ENCODE results near the gene FNTB. TPM values are rescaled to one million over a fixed set of nuclear protein-coding genes. Genes with fewer than 3 reads are reported as not detected.

Gene FNTB
- polyA plus RNA-seq = 6.7 and 14.2 TPM in 2 replicates
- 14.7 and 15.3 TPM in 2 replicates for polyA minus RNA-seq

DNA sequence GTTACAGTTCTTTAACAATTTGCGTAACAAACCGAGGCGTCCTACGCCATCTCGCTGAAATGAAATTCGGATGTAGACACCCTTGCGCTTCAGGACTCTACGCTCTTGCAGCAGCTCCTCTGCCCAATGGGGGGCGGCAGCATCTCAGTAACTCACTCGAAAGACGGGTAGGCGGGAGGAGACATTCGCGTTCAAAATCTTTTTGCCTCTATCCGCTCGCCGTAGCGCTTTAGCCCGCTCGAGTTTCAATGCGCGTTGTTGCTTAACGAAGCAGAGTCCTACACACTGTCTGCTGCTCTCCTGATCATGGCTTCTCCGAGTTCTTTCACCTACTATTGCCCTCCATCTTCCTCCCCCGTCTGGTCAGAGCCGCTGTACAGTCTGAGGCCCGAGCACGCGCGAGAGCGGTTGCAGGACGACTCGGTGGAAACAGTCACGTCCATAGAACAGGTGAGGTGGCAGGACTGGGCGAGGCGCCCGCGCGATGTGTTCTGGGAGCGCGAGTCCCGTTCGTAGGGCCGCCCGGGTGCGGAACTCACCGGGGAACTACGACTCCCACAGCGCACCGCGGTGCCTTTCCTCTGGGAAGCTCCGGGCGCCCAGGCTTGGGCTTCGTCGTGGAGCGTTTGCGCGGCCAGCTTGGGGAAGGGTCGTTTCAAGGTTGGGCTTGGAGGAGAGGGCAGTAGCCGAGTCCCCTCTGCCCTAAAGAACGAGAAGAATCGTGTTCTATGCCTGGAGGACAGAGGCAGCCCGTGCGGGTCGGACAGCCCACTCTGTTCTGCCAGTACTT, at the start of gene FNTB:
FNTB (plus strand) TSS at position 248 of the 790 bp plus-strand sequence; CDS start at position 307, 59 bp downstream.
- peak within 1 kb of the TSS; percentile 75 for H2AFZ ChIP-seq (ENCODE audit: low read depth, low read length)
- TF ChIP-seq EZH2 (IDR thresholded peaks at IDR 0.05; ENCODE audit: borderline replicate concordance, insufficient read depth, low read length, poor library complexity, severe bottlenecking) (no peak), EP300 (conservative IDR thresholded peaks at IDR 0.05; ENCODE audit: poor library complexity, severe bottlenecking) (peak; percentile 33), SMC3 (conservative IDR thresholded peaks at IDR 0.05; ENCODE audit: poor library complexity) (peak; percentile 75), POLR2AphosphoS5 (IDR thresholded peaks at IDR 0.05) (peak; percentile 68), REST (IDR thresholded peaks at IDR 0.05; ENCODE audit: borderline replicate concordance) (peak; percentile 83), MXI1 (conservative IDR thresholded peaks at IDR 0.05; ENCODE audit: poor library complexity, severe bottlenecking) (peak; percentile 98), RAD21 (conservative IDR thresholded peaks at IDR 0.05) (peak; percentile 76), TAF1 (IDR thresholded peaks at IDR 0.05; ENCODE audit: low read depth) (peak; percentile 55)
- TF ChIP-seq, protein P1, sequence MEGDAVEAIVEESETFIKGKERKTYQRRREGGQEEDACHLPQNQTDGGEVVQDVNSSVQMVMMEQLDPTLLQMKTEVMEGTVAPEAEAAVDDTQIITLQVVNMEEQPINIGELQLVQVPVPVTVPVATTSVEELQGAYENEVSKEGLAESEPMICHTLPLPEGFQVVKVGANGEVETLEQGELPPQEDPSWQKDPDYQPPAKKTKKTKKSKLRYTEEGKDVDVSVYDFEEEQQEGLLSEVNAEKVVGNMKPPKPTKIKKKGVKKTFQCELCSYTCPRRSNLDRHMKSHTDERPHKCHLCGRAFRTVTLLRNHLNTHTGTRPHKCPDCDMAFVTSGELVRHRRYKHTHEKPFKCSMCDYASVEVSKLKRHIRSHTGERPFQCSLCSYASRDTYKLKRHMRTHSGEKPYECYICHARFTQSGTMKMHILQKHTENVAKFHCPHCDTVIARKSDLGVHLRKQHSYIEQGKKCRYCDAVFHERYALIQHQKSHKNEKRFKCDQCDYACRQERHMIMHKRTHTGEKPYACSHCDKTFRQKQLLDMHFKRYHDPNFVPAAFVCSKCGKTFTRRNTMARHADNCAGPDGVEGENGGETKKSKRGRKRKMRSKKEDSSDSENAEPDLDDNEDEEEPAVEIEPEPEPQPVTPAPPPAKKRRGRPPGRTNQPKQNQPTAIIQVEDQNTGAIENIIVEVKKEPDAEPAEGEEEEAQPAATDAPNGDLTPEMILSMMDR (IDR thresholded peaks at IDR 0.05; ENCODE audit: poor library complexity, severe bottlenecking) = peak; percentile 95
- H3K4me2 ChIP-seq (ENCODE audit: low read length) = peak within 1 kb of the TSS; percentile 95
- no peaks in the 10 kb centered on the region for H3K9me3 ChIP-seq (ENCODE audit: low read length)
- peak within 1 kb of the TSS; percentile 79 for H3K27ac ChIP-seq (ENCODE audit: low read length)
- H3K9ac ChIP-seq (ENCODE audit: low read length) = peak within 1 kb of the TSS; percentile 68
- no peaks in the 10 kb centered on the region for H4K20me1 ChIP-seq (ENCODE audit: insufficient read depth)
- H3K27me3 ChIP-seq (ENCODE audit: insufficient read depth, low read depth, low read length) = no peaks in the 10 kb centered on the region
- H3K4me3 ChIP-seq (ENCODE audit: low read length) = peak within 1 kb of the TSS; percentile 80
- no peaks in the 10 kb centered on the region for H3F3A ChIP-seq (ENCODE audit: insufficient read depth, low read length, poor library complexity, severe bottlenecking)
- no peaks in the 10 kb centered on the region for H3K36me3 ChIP-seq (ENCODE audit: insufficient read depth, low read length)
- peaks cover 11% of the 10 kb centered on the region for H3K79me2 ChIP-seq (replicated peaks; ENCODE audit: insufficient read depth, low read length)
- no peaks in the 10 kb centered on the region for H3K9me2 ChIP-seq (ENCODE audit: insufficient read depth, low read length)

DNA sequence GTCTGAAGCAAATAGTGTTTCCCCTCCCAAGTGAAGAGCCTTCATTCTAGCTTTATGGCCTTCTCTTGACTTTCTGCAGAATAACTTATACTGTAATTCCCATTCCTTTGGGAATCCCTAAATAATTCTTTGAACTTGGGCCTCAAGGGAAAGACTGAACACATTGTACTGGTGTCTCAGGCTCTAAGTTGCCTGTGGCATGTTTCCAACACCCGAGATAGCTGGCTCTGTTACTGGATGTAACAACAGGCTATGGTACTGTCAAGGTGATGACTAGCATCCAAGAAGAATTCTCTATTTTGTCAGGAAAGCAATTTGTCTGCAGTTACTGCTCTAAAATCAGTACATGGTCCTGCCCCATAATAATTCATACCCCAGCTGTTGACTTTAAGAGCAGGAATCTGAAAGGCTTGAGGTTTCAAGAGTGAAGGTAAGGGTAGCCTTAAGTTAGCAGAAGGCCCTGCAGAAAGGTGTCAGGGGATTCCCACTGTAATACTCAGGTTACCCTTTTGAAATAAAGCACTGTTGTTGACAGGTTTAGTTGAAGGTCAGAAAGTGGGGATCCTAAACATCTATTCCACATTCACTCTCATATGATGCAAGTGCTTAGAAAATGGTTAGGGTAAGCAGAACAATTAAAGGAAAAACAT, 49.4 kb upstream of the FNTB start:
- no peaks in the 10 kb centered on the region for H4K20me1 ChIP-seq (ENCODE audit: insufficient read depth)
- H3K4me2 ChIP-seq (ENCODE audit: low read length) = no peak overlapping the region
- H2AFZ ChIP-seq (ENCODE audit: low read depth, low read length) = no peak overlapping the region
- H3K27me3 ChIP-seq (ENCODE audit: insufficient read depth, low read depth, low read length) = no peaks in the 10 kb centered on the region
- no peak overlapping the region for H3K9ac ChIP-seq (ENCODE audit: low read length)
- H3K36me3 ChIP-seq (ENCODE audit: insufficient read depth, low read length) = no peaks in the 10 kb centered on the region
- H3K9me2 ChIP-seq (ENCODE audit: insufficient read depth, low read length) = no peaks in the 10 kb centered on the region
- no peak overlapping the region for H3K4me3 ChIP-seq (ENCODE audit: low read length)
- H3K27ac ChIP-seq (ENCODE audit: low read length) = no peak overlapping the region
- H3K79me2 ChIP-seq (replicated peaks; ENCODE audit: insufficient read depth, low read length) = no peaks in the 10 kb centered on the region
- H3K9me3 ChIP-seq (ENCODE audit: low read length) = no peaks in the 10 kb centered on the region
- H3F3A ChIP-seq (ENCODE audit: insufficient read depth, low read length, poor library complexity, severe bottlenecking) = no peaks in the 10 kb centered on the region
- no peak for TF ChIP-seq REST (IDR thresholded peaks at IDR 0.05; ENCODE audit: borderline replicate concordance)
- TF ChIP-seq SMC3 (conservative IDR thresholded peaks at IDR 0.05; ENCODE audit: poor library complexity) = no peak
